IPS-18a (cell line): ENCODE results near the gene MRPL52.
"Not testable (repeated sequence)": the region's sequence is repeated elsewhere in the genome, so short reads cannot be mapped to it uniquely, and the experiment has no call there.

ENCODE experiments used
- H3K27ac ChIP-seq: one replicate; pipeline ENCODE4 v1.5.1; 2013; ENCODE audit warnings: low read length
- H3K27me3 ChIP-seq: one replicate; pipeline ENCODE4 v1.6.1; 2013; ENCODE audit warnings: mild to moderate bottlenecking, low read length; ENCODE audit not compliant: control insufficient read depth, insufficient read depth
- H3K36me3 ChIP-seq: one replicate; pipeline ENCODE4 v1.6.1; 2013; ENCODE audit warnings: low read depth, low read length; ENCODE audit not compliant: control insufficient read depth
- H3K4me1 ChIP-seq: one replicate; pipeline ENCODE4 v1.6.1; 2013; ENCODE audit warnings: low read depth, low read length; ENCODE audit not compliant: control insufficient read depth
- H3K4me3 ChIP-seq: one replicate; pipeline ENCODE4 v1.5.1; 2013; ENCODE audit warnings: low read length
- H3K9ac ChIP-seq: one replicate; pipeline ENCODE4 v1.6.1; 2013; ENCODE audit warnings: mild to moderate bottlenecking, low read length, moderate library complexity
- H3K9me3 ChIP-seq: one replicate; pipeline ENCODE4 v1.6.1; 2013; ENCODE audit warnings: low read depth, low read length; ENCODE audit not compliant: control insufficient read depth

MRPL52 gene

DNA sequence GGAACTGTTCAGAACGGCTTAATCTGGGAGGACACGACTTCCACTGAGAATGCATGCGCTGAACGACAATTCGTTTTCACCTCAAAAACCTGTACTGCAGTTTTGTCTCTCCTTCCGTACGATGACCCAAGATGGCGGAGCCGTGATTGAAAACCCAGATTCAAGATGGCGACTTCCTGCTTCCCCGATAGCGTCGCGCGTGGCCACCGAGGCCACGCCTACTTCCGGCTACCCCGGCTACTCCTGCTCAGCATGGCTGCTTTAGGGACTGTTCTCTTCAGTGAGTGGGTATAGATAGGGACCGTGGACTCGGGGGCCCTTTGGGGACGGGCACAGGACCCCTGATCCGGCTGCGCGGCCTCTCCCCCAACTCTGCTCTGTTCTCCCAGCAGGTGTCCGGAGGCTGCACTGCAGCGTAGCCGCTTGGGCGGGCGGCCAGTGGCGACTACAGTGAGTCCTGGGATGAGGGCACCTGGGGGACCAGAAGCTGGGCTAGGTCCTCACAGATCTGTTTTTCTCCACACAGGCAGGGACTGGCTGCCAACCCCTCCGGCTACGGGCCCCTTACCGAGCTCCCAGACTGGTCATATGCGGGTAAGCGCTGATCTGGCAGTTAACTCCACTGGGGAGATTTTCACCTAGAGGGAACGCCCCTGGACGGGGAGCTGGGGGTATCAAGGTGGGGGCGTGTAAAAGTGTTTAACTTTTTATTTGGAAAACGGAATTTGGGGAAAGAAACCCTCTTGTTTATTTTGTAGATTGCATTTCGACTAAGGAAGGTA is at the start of gene MRPL52:
Gene MRPL52, plus strand, starts transcription at position 227 of the 782 bp plus-strand sequence. Its CDS starts 26 bp downstream, at position 253.
- H3K4me1 ChIP-seq, result peaks cover 10% of the 10 kb centered on the region
- no peaks in the 10 kb centered on the region for H3K9me3 ChIP-seq
- peak within 1 kb of the TSS; percentile 90 for H3K27ac ChIP-seq
- H3K4me3 ChIP-seq, result peak within 1 kb of the TSS; percentile 97
- H3K36me3 ChIP-seq, result peaks cover 22% of the 10 kb centered on the region
- peak within 1 kb of the TSS; percentile 95 for H3K9ac ChIP-seq
- no peaks in the 10 kb centered on the region for H3K27me3 ChIP-seq

DNA sequence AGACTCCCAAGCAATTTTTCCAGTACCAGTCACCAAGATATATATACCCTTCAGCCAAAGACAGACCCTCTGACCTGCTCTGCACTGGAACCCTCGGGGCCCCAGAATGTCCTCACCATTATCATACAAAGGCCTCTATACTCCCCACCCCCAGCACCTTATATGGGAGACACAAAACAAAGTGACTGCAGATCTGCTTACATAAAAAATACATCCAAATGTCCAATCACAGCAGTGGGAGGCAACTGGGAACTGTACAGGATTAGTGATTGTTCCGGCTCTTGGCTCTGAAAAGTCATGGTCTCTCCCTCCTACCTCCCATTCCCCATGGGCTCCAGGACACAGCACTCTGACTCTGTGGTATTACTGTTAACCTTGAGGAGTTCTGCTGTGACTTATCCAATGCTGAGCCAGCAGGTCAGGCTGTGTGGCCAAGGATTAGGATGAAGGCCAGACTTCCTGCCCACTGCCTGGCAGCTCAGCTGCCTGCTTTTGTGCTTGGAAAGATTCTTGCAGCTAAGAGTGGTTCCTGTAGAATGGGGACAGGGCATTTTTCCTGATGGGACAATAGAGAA is 49.5 kb upstream of the MRPL52 start:
- H3K9ac ChIP-seq, result no peak overlapping the region
- peaks cover 12% of the 10 kb centered on the region for H3K4me1 ChIP-seq
- no peaks in the 10 kb centered on the region for H3K27me3 ChIP-seq
- no peak overlapping the region for H3K27ac ChIP-seq
- H3K4me3 ChIP-seq, result no peak overlapping the region
- H3K9me3 ChIP-seq, result no peaks in the 10 kb centered on the region
- no peaks in the 10 kb centered on the region for H3K36me3 ChIP-seq

DNA sequence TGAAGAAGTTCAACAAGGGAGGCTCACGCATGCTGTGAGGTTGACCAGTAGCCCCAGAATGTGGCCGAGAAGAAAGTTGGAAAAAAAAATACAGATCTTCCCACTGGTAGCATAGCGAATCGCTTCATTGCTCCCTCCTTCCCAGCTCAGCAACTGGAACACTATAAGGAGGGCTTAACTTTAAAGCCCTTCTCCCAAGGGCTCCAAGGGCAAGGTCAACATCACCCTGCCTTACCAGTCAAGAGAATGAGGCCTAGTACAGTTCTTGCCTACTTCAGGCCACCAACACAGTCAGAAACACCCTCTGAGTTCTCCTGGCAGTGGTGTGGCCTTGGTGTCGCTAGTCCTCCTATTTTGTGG is 48.8 kb upstream of the MRPL52 start:
- Histone ChIP-seq H3K9ac (no peak overlapping the region), H3K36me3 (no peaks in the 10 kb centered on the region), H3K27me3 (no peaks in the 10 kb centered on the region), H3K4me1 (peaks cover 12% of the 10 kb centered on the region), H3K4me3 (no peak overlapping the region), H3K9me3 (no peaks in the 10 kb centered on the region), H3K27ac (no peak overlapping the region)

DNA sequence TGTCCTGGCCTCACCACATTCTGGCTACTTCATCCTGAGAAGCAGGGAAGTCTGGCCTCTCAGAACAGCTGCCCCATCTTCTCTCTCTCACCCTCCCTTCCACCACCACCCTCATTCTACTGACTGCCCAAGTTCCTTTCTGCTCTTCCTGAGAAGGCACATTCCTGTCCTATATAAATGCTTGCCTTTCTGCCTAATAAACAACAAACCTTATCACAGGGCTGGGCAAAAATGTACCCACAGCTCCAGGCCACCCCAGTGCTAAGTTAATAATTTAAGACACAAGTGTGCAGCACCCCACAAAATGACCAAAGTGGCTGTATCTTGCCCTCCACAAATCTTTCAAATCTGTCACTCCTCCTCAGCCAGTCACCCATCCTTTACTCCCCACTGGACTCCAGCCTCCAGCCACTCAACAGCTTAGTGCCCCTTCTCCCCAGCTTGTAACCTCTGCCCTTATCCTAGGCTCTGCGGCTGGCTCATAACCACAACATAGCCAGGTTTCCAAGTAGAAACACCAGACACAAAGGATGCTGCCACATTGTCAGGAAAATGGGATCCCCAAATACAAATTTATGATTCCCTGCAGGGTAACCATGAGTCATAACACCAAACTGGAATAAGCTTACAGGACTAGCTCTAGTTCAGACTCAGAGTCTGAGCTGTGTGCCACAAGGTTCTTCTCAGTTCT is 48.2 kb upstream of the MRPL52 start:
- Histone ChIP-seq H3K36me3 (no peaks in the 10 kb centered on the region), H3K4me1 (peaks cover 12% of the 10 kb centered on the region), H3K9me3 (no peaks in the 10 kb centered on the region), H3K27me3 (no peaks in the 10 kb centered on the region), H3K9ac (no peak overlapping the region), H3K27ac (no peak overlapping the region), H3K4me3 (no peak overlapping the region)

DNA sequence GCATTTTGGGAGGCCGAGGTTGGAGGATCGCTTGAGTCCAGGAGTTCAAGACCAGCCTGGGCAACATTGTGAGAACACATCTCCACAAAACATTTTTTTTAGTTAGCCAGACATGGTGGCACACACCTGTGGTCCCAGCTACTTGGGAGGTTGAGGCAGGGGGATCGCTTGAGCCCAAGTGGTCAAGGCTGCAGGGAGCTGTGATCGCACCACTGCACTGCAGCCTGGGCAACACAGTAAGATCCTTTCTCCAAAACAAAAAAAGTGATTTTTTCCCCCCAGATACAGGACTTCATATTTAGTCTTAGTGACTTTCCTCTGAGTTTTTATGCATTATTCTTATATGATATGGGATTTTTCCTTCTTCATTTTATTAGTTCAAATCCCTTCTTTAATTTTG is 43.0 kb upstream of the MRPL52 start:
- H3K4me1 ChIP-seq, result no peaks in the 10 kb centered on the region
- H3K36me3 ChIP-seq, result no peaks in the 10 kb centered on the region
- H3K27me3 ChIP-seq, result no peaks in the 10 kb centered on the region
- H3K9ac ChIP-seq, result no peak overlapping the region
- no peak overlapping the region for H3K27ac ChIP-seq
- H3K4me3 ChIP-seq, result no peak overlapping the region
- no peaks in the 10 kb centered on the region for H3K9me3 ChIP-seq

DNA sequence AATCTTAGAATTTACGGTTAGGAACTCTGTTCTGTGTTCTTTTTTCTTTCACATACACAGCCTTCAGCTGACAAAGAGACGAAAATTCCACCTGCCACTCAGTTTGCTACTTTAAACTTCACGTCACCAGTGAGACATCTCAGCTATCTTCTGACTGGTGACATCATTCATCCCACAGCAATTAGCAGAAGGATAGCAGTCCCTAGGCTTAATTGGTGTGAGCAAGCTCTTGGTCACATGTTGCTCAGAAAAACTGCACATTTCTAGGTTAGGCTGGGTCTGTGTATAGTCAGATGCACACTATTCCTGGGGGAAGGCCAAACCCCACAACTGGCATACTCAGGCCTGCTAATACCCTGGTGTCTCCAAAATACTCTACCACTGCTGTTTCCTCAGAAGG is 38.4 kb upstream of the MRPL52 start:
- Histone ChIP-seq H3K36me3 (no peaks in the 10 kb centered on the region), H3K9ac (no peak overlapping the region), H3K9me3 (no peaks in the 10 kb centered on the region), H3K4me3 (no peak overlapping the region), H3K27me3 (no peaks in the 10 kb centered on the region), H3K4me1 (peaks cover 1% of the 10 kb centered on the region), H3K27ac (no peak overlapping the region)

DNA sequence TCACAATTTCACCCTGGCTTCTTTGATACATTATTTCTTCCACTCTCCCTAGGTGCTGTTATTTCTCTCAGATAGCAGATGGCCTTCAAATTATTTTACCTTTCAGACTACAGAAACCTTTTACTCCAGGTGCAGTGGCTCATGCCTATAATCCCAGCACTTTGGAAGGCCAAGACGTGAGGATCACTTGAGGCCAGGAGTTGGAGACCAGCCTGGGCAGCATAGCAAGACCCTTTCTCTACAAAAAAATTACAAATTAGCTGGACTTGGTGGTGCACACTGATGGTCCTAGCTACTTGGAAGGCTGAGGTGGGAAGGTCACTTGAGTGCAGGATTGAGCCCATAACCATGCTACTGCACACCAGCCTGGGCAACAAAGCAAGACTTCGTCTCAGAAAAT is 37.5 kb upstream of the MRPL52 start:
- Histone ChIP-seq H3K27ac (no peak overlapping the region), H3K9ac (no peak overlapping the region), H3K4me3 (no peak overlapping the region), H3K9me3 (no peaks in the 10 kb centered on the region), H3K36me3 (no peaks in the 10 kb centered on the region), H3K4me1 (peaks cover 10% of the 10 kb centered on the region), H3K27me3 (no peaks in the 10 kb centered on the region)

DNA sequence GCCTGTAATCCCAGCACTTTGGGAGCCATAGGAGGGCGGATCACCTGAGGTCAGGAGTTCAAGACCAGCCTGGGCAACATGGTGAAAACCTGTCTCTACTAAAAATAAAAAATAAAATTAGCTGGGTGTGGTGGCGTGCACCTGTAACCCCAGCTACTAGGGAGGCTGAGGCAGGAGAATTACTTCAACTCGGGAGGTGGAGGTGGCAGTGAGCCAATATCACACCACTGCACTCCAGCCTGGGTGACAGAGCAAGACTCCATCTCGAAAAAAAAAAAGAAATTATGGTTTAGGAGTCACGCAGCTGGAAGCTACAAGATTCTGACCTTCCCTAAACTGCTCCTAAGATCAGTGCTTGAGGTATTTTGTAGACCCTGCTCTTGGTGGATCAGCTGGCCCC is 36.1 kb upstream of the MRPL52 start:
- not testable (repeated sequence) for H3K27ac ChIP-seq, H3K27me3 ChIP-seq, H3K9ac ChIP-seq, H3K9me3 ChIP-seq, H3K36me3 ChIP-seq, H3K4me3 ChIP-seq
- H3K4me1 ChIP-seq, result peaks cover 14% of the 10 kb centered on the region

DNA sequence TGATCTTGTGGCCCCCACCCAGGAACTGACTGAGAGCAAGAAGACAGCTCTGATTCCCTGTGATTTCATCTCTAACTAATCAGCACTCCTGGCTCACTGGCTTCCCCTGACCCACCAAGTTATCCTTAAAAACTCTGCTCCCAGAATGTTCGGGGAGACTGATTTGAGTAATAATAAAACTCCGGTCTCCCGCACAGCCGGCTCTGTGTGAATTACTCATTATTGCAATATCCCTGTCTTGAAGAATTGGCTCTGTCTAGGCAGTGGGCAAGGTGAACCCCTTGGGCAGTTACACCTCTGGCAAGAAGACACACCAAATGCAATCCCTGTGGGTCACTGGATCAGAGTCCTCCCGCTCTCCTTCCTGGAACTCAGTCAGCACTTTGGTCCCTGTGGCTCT is 35.7 kb upstream of the MRPL52 start:
- H3K9ac ChIP-seq, result no peak overlapping the region
- H3K36me3 ChIP-seq, result no peaks in the 10 kb centered on the region
- H3K4me3 ChIP-seq, result no peak overlapping the region
- H3K27me3 ChIP-seq, result no peaks in the 10 kb centered on the region
- no peak overlapping the region for H3K27ac ChIP-seq
- H3K4me1 ChIP-seq, result peaks cover 14% of the 10 kb centered on the region
- H3K9me3 ChIP-seq, result no peaks in the 10 kb centered on the region

DNA sequence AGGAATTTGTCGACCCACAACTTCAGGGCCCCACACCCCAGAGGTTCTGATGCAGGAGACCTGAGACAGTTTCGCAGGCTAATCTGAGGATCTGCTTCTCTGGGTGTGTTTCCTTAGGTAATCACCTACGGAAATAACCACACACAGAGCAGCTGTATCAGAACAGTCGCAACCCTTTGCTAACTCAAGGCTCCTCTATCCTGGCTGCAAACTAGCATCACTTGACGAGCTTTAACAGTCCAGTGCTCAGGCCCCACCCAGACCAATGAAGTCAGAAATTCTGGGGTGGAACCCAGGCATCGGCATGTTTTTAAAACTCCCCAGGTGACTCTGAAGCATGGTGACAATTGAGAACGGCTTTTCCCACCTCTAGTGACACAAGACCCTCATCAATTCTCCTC is 35.1 kb upstream of the MRPL52 start:
- Histone ChIP-seq H3K27ac (no peak overlapping the region), H3K9me3 (no peaks in the 10 kb centered on the region), H3K27me3 (no peaks in the 10 kb centered on the region), H3K9ac (no peak overlapping the region), H3K4me3 (no peak overlapping the region), H3K4me1 (peaks cover 14% of the 10 kb centered on the region), H3K36me3 (no peaks in the 10 kb centered on the region)

DNA sequence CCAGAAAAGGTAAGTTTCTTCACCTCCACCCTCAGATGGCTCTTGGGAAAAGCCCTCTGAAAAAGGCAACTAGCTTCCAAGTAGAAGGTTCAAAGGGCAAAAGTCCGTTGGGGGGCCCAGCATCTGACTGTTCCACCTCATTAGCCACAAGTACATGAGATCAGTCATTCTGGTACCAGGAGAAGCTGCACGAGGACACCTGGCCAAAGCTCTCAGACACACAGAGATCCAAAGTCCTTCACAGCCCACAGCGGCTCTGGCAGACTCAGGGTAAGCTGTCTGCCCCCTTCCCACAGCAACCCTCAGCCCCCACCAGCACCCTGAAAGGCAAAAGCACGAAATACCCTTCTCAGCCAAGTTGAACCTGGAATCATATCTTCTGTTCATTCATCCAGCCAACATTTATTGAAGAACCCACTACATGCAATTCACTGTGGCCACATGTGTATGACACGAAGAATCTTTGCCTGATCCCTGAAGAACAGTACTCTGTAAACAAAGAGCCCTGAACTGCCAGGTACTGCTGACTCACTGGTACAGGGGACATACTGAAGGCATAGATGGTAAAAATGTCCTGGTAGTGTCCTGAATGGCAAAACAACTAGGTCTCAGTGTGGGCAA is 33.5 kb upstream of the MRPL52 start:
- Histone ChIP-seq H3K4me3 (no peak overlapping the region), H3K27ac (no peak overlapping the region), H3K36me3 (no peaks in the 10 kb centered on the region), H3K4me1 (peaks cover 14% of the 10 kb centered on the region), H3K9me3 (no peaks in the 10 kb centered on the region), H3K9ac (no peak overlapping the region), H3K27me3 (no peaks in the 10 kb centered on the region)
